Erythroblast (primary cell): ENCODE measurements around the gene CTNNA3.

Experiments
- GATA1 ChIP-seq: IDR thresholded peaks from 2 replicates; pipeline ENCODE4 v1.6.1; 2011; ENCODE audit warnings: low read depth, mild to moderate bottlenecking, control low read depth, low read length, moderate library complexity
- POLR2A ChIP-seq: IDR thresholded peaks from 2 replicates; pipeline ENCODE4 v1.6.1; 2011; ENCODE audit warnings: mild to moderate bottlenecking, low read length

GRCh38 chr10:66228887-66229286 lies 1467.1 kb downstream of the CTNNA3 start:
- no peak for TF ChIP-seq POLR2A
- no peak for TF ChIP-seq GATA1
